Stimulated activated CD8-positive, alpha-beta memory T cell treated with anti-CD3 and anti-CD28 coated beads, Interleukin-12 subunit alpha, Interleukin-12 subunit beta, amount 100 ng/mL, for 24 hours (primary cell): ENCODE results near the gene AKR7A2.

Experiments used
- DNase-seq: peaks from one replicate; pipeline ENCODE4 v3.0.0-alpha.2; 2020; ENCODE audit errors: extremely low read depth

The AKR7A2 gene

GRCh38 chr1:19325958-19326747, 14.2 kb upstream of the AKR7A2 start:
- no peak for DNase-seq

GRCh38 chr1:19325368-19325957, 13.5 kb upstream of the AKR7A2 start:
- DNase-seq = no peak

GRCh38 chr1:19324665-19324990, 12.7 kb upstream of the AKR7A2 start:
- no peak for DNase-seq

- DNase-seq = no peak
Observed at GRCh38 chr1:19323987-19324664, 12.2 kb upstream of the AKR7A2 start.

- DNase-seq = no peak
Observed at GRCh38 chr1:19322481-19322880, 10.5 kb upstream of the AKR7A2 start.

DNA sequence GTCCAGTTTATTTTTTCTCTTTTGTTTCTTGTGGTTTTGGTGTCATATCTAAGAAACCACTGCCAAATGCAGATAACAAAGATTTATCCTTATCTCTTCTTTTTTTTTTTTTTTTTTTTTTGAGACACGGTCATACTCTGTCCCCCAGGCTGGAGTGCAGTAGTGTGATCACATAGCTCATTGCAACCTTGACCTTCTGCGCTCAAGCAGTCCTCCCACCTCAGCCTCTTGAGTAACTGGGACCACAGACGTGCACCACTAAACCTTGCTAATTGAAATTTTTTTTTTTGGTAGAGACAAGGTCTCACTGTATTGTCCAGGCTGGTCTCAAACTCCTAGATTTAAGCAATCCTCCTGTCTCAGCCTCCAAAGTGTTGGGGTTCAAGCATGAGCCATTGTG, 9.1 kb upstream of the AKR7A2 start:
- no peak for DNase-seq

GRCh38 chr1:19319196-19319595, 7.3 kb upstream of the AKR7A2 start:
- DNase-seq = no peak

DNA sequence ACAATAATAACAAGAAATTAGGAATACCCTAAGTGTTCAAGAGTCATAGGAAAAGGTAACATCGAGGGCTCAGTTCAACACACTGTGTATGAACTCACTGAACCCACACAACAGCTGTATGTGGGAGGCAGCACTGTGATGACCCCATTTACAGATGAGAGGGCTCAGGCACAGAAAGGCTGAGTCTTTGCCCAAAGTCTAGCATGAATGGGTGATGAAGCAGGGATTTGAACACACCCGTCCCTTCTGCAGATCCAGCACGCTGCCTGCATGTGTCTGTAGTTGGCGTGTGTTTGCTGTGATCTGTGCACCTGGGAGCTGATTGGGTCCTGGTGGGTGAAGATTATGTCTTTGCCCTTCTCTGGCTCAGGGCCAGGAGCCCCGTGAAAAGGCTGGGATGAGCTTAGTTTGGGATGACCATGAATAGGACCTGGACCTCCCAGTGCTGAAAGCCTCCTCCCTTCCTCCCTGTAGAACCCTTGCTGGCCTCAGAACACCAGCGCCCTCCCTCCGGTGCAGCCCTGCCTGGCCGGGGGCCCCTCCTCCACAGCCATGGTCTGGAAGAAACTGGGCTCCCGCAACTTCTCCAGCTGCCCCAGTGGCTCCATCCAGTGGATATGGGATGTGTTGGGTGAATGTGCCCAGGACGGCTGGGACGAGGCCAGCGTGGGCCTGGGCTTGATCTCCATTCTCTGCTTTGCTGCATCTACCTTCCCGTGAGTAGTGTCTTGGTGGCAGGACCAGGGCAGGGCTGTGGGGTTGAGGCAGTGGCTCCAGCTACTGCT, 5.4 kb upstream of the AKR7A2 start:
- DNase-seq = no peak

DNA sequence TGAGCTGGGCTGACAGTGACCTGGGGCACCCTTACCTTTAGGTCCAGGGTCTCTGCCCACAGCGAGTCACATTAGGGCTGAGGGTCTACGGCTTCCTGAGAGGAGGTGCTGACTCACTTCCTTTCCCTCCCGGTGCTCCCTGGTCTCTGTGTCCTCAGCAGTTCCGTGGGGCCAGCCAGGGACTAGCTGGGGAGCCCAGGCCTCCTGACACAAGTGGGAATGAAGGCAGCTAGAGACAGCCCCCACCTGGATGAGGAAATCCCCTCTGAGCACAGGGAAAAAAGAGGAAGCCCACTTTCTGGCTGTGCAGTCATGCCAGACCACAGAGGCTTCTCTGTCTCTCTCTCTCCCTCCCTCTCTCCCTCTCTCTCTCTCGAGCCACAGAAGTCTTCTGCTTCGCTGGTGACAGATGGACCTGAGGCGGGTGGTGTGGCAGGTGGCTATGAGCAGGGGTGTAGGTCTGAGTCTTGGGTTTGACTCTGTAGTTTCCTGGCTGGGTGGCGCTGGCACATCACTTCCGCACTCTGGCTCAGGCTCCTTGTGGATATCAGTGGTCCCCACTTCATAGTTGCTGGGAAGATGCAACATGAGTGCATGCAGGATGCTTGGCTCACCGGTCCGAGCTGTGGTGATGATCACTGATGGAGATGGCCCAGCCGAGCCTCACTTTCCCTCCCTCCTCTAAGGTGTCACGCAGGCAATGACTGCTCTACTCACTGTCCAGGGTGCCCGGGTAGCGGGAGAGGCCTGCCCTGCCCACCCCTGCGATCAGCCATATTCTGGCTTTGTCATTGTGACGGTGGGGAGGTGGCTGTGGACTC, 3.6 kb upstream of the AKR7A2 start:
- DNase-seq = no peak

- no peak for DNase-seq
Observed at GRCh38 chr1:19313961-19314882, 2.3 kb upstream of the AKR7A2 start.

- no peak for DNase-seq
Observed at GRCh38 chr1:19313636-19313959, 1.7 kb upstream of the AKR7A2 start.

- DNase-seq = no peak
Observed at GRCh38 chr1:19312782-19313635, 1.1 kb upstream of the AKR7A2 start.

GRCh38 chr1:19311503-19311930, 427 bp downstream of the AKR7A2 start:
- DNase-seq = no peak

DNA sequence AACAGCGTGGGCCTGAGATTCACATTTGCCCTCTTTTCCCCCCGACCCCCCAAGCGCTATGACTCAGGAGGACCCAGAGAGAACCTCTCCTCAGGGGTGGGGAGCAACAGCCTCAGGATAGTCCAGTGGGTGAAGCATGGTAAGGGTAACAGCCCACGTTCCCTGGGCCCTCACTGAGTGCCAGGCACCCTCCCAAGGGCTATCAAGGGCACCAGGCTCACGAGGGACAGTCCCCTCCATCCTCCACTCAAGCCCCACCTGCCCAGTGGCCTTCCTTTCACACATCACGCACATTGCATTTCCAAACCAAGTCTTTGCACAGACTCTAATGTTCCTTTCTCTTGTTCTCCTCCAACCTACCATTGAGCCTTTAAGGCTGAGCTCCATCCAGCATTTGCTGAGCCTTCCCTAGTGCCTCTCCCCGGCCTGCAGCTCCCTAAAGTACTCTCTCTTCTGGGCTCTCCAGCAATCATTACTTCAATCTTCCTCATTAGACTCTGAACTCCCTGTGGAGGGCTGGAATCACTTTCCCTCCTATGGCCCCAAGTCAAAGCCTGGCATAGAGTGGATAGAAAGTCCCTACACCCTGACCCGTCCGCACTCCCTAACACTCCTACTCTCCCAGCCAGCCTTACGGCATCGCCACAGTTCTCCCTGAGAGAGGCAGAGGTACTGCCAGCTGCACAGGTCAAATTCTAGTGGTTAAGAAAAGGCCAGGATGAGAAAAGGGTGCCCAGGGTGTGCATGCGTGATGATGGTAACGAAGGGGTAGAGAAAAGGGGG, 1.0 kb downstream of the AKR7A2 start:
- DNase-seq = no peak

- no peak for DNase-seq
Observed at GRCh38 chr1:19310061-19310460, 1.9 kb downstream of the AKR7A2 start.

- DNase-seq = no peak
Observed at GRCh38 chr1:19309123-19309813, 2.7 kb downstream of the AKR7A2 start.

- DNase-seq = no peak
Observed at GRCh38 chr1:19308509-19308907, 3.4 kb downstream of the AKR7A2 start.
